OCI-LY3 (cell line): ENCODE results near the gene STAP2.

Experiments used
- EZH2phosphoT487 ChIP-seq: fragments of 200-600 bp; shearing (Covaris generic); IDR thresholded peaks from 2 replicates; pipeline ENCODE4 v1.6.1; 2018; ENCODE audit warnings: antibody characterized with exemption, mixed run types, low read depth
- TF ChIP-seq, protein P1 (sequence below): fragments of 200-600, 300-600 bp; sonication (generic); IDR thresholded peaks from 2 replicates; pipeline ENCODE4 v1.5.1; 2014; ENCODE audit warnings: antibody characterized with exemption, low read length, low read depth

DNA sequence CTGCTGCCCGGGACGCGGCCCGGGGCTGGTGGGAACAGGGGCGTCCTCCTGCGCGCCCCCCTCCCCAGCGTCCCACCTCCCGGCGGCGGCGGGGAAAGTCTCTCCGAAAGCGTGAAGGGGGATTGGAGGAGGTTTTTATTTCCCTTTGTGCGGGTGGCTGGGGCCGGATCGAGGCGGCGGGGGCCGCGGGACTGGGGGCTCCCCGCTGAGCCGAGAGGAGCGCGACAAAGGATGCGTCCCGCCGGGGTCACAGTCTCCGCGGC lies 59.4 kb downstream of the STAP2 start:
- TF ChIP-seq, protein P1, sequence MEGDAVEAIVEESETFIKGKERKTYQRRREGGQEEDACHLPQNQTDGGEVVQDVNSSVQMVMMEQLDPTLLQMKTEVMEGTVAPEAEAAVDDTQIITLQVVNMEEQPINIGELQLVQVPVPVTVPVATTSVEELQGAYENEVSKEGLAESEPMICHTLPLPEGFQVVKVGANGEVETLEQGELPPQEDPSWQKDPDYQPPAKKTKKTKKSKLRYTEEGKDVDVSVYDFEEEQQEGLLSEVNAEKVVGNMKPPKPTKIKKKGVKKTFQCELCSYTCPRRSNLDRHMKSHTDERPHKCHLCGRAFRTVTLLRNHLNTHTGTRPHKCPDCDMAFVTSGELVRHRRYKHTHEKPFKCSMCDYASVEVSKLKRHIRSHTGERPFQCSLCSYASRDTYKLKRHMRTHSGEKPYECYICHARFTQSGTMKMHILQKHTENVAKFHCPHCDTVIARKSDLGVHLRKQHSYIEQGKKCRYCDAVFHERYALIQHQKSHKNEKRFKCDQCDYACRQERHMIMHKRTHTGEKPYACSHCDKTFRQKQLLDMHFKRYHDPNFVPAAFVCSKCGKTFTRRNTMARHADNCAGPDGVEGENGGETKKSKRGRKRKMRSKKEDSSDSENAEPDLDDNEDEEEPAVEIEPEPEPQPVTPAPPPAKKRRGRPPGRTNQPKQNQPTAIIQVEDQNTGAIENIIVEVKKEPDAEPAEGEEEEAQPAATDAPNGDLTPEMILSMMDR: no peak
- TF ChIP-seq EZH2phosphoT487: no peak
